ENCODE data around the gene PIK3AP1. TPM values are rescaled to one million over a fixed set of nuclear protein-coding genes. Genes with fewer than 3 reads are reported as not detected.
"Not testable (repeated sequence)": the region's sequence is repeated elsewhere in the genome, so short reads cannot be mapped to it uniquely, and the experiment has no call there.

PIK3AP1 gene
- total and polyA plus RNA-seq, 4 donors = 2.1 to 8.7 (median 4.1) TPM

DNA sequence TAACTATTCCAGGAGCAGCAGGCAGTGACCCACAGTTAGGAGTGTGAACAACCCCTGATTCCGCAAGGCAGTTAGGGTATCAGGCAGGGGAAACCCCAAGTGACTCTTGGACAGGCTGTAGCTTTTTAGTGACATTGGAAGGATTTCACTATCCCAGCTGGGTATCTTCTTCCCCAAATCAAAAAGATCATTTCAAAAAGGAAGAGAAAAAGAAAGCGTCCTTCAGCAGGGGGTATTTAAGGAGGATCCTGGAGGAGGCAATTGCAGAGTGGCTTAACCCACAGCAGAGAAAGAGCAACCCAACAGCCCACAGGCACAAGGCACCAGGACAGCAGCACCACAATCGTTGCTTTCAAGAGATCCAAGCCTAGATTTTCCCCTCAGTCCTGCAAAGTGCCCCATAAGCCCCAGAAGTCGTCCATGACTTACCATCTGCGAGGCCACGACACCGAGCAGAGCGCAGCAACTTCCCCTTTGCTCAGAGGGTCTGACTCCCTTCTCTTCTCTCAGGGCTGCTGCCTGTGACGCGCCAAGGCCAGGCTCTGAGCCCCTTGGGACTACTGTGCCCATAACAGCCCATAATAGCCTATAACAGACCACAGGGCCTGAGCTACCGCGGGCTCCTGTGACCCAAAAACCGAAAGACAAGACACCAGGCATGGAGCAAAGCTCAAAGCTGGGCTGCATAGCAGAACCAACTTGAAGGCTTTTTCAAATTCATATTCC is 19.8 kb downstream of the PIK3AP1 start:
- Histone ChIP-seq H3K27ac (ENCODE audit: low read depth, low read length) (no peak overlapping the region), H3K4me3 (ENCODE audit: low read depth, low read length) (no peak overlapping the region), H3K36me3 (ENCODE audit: control insufficient read depth, insufficient read depth, low read length) (no peaks in the 10 kb centered on the region), H3K9me3 (ENCODE audit: control insufficient read depth, insufficient read depth, low read length) (no peaks in the 10 kb centered on the region), H3K4me1 (ENCODE audit: control insufficient read depth, insufficient read depth, low read length) (no peaks in the 10 kb centered on the region), H3K27me3 (ENCODE audit: control insufficient read depth, insufficient read depth, low read length) (no peaks in the 10 kb centered on the region)
- WGBS (ENCODE audit: insufficient coverage) = 92% methylated on average over 11 of the region's 13 CpGs
- DNase-seq (ENCODE audit: low read depth in 4 of 6, low spot score in 6 of 6) = no peak

DNA sequence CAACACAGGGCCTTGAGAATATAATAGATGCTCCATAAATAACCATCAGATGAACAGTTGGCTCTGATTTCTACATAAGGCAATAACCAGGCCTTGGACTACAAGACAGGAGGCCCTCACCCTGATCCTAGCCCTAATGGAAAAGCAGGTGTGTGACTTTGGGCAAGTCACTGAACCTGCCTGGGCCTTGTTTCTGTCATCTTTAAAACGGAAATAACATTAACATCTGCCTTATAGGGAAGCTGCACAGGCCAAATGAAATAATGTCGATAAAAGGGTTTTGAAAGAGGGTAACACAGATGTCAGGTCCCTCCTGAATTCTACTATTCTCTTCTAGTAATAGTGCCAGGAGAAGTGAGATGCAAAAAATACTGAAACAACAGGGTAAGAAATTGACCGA is 20.7 kb downstream of the PIK3AP1 start:
- Histone ChIP-seq H3K36me3 (ENCODE audit: control insufficient read depth, insufficient read depth, low read length) (no peaks in the 10 kb centered on the region), H3K27ac (ENCODE audit: low read depth, low read length) (no peak overlapping the region), H3K9me3 (ENCODE audit: control insufficient read depth, insufficient read depth, low read length) (no peaks in the 10 kb centered on the region), H3K27me3 (ENCODE audit: control insufficient read depth, insufficient read depth, low read length) (no peaks in the 10 kb centered on the region), H3K4me1 (ENCODE audit: control insufficient read depth, insufficient read depth, low read length) (no peaks in the 10 kb centered on the region), H3K4me3 (ENCODE audit: low read depth, low read length) (no peak overlapping the region)
- WGBS (ENCODE audit: insufficient coverage) = 89% methylated on average over 1 of the region's 3 CpGs
- DNase-seq (ENCODE audit: low read depth in 4 of 6, low spot score in 6 of 6) = no peak

DNA sequence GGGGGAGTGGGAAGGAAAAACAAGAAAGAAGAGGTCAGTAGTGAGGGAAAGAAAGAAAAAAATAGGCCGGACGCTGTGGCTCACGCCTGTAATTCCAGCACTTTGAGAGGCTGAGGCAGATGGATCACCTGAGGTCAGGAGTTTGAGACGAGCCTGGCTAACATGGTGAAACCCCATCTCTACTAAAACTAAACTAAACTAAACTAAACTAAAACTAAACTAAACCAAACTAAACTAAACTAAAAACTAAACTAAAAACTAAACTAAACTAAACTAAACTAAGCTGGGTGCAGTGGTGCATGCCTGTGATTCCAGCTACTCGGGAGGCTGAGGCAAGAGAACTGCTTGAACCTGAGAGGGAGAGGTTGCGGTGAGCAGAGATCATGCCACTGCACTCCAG is 22.0 kb downstream of the PIK3AP1 start:
- not testable (repeated sequence) for H3K4me1 ChIP-seq (ENCODE audit: control insufficient read depth, insufficient read depth, low read length); H3K9me3 ChIP-seq (ENCODE audit: control insufficient read depth, insufficient read depth, low read length); DNase-seq (ENCODE audit: low read depth in 4 of 6, low spot score in 6 of 6); H3K36me3 ChIP-seq (ENCODE audit: control insufficient read depth, insufficient read depth, low read length); H3K27ac ChIP-seq (ENCODE audit: low read depth, low read length); H3K27me3 ChIP-seq (ENCODE audit: control insufficient read depth, insufficient read depth, low read length); H3K4me3 ChIP-seq (ENCODE audit: low read depth, low read length)
- no CpG with 5 or more reads among the region's 6 CpGs for WGBS (ENCODE audit: insufficient coverage)

DNA sequence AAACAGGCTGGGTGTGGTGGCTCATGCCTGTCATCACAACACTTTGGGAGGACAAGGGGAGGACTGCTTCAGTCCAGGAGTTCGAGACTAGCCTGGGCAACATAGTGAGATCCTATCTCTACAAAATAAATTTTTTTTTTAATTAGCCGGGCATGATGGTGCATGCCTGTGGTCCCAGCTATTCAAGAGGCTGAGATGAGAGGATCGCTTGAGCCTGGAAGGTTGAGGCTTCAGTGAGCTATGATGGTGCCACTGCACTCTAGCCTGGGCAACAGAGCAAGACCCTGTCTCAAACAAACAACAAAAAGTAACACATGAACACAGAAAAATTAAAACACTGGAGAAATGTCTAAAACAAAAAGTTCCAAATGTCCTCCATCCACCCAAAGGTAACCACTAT is 22.9 kb downstream of the PIK3AP1 start:
- Histone ChIP-seq H3K4me3 (ENCODE audit: low read depth, low read length) (no peak overlapping the region), H3K4me1 (ENCODE audit: control insufficient read depth, insufficient read depth, low read length) (no peaks in the 10 kb centered on the region), H3K9me3 (ENCODE audit: control insufficient read depth, insufficient read depth, low read length) (no peaks in the 10 kb centered on the region), H3K27ac (ENCODE audit: low read depth, low read length) (no peak overlapping the region), H3K36me3 (ENCODE audit: control insufficient read depth, insufficient read depth, low read length) (no peaks in the 10 kb centered on the region), H3K27me3 (ENCODE audit: control insufficient read depth, insufficient read depth, low read length) (no peaks in the 10 kb centered on the region)
- DNase-seq (ENCODE audit: low read depth in 4 of 6, low spot score in 6 of 6) = no peak
- 93% methylated on average over 2 of the region's 3 CpGs for WGBS (ENCODE audit: insufficient coverage)

DNA sequence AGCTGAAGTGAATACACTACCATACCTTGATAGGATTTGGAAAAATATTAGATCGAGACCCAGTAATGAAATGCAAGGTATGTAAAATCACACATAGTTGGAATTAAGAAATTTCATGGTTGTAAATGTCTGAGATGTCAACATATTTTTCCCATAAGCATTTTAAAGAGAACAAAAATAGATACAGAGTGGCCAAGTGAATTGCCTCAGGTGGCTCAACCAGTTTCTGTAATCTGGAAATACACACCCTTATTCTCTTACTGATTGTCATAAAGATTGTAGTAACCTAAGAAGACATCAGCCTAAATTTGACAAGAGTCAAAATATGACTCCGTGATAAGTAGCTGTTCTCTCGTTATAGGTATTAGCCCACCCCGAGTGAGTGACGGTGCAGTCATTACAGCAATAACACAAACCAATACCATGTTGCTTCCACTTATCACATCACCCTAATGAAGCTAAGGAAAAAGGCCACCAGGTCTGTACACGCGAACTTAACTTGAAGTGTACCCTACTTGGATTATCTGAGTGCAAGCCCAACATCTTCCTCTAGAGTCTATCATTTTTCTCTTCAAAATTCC is 23.4 kb downstream of the PIK3AP1 start:
- Histone ChIP-seq H3K4me1 (ENCODE audit: control insufficient read depth, insufficient read depth, low read length) (no peaks in the 10 kb centered on the region), H3K36me3 (ENCODE audit: control insufficient read depth, insufficient read depth, low read length) (no peaks in the 10 kb centered on the region), H3K4me3 (ENCODE audit: low read depth, low read length) (no peak overlapping the region), H3K9me3 (ENCODE audit: control insufficient read depth, insufficient read depth, low read length) (no peaks in the 10 kb centered on the region), H3K27me3 (ENCODE audit: control insufficient read depth, insufficient read depth, low read length) (no peaks in the 10 kb centered on the region), H3K27ac (ENCODE audit: low read depth, low read length) (no peak overlapping the region)
- no peak for DNase-seq (ENCODE audit: low read depth in 4 of 6, low spot score in 6 of 6)
- WGBS (ENCODE audit: insufficient coverage) = 100% methylated on average over 2 of the region's 7 CpGs

DNA sequence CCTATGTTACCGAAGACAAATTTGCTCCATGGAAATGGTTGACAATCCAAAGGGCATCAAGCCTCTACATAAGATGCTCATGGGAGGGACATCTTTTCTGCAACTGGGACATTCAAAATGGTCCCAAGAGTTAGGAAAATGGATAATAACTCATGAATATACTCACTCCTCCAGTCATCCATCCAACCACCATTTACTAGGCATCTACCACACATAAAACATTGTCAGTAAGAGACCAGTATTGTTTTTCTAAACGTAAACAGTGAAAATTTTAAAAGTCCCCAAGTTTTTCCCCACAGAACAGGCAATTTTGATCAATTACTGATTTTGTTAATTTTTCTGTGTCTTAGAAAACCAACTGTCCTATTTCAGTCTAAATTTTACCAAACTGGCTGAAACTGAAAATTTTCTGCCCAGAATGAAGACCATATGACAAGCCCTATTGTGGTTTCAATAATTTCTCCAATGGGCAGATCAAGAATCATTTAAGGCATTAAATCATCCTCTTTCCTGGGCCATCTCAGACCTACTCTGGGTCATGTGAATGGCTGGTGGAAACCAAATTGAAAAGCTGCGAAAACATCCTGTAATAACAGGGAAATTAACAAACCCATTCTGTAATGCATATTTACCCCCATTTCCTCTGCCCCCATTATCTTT is 24.2 kb downstream of the PIK3AP1 start:
- Histone ChIP-seq H3K27ac (ENCODE audit: low read depth, low read length) (no peak overlapping the region), H3K27me3 (ENCODE audit: control insufficient read depth, insufficient read depth, low read length) (no peaks in the 10 kb centered on the region), H3K4me1 (ENCODE audit: control insufficient read depth, insufficient read depth, low read length) (no peaks in the 10 kb centered on the region), H3K9me3 (ENCODE audit: control insufficient read depth, insufficient read depth, low read length) (no peaks in the 10 kb centered on the region), H3K36me3 (ENCODE audit: control insufficient read depth, insufficient read depth, low read length) (no peaks in the 10 kb centered on the region), H3K4me3 (ENCODE audit: low read depth, low read length) (no peak overlapping the region)
- DNase-seq (ENCODE audit: low read depth in 4 of 6, low spot score in 6 of 6) = no peak
- WGBS (ENCODE audit: insufficient coverage) = 80% methylated on average over 1 of the region's 3 CpGs

DNA sequence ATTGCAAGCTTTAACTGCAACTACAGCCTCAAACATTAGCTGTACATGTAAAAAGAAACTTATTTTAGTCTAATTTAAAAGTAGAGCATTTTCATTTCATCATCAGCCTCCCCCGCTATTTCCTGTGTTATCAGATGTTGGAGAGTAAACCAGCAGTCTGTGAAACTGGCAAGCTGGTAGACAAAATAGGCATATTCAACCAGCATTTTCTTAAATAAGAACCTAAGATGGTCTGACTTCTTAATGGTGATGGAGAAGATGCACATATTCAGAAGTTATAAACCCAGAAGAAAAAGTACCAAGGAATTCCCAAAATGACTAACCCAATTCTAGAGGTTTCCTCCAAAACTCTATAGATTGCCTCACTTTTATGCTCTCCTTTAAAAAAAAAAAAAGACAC is 24.9 kb downstream of the PIK3AP1 start:
- DNase-seq (ENCODE audit: low read depth in 4 of 6, low spot score in 6 of 6) = no peak
- no peaks in the 10 kb centered on the region for H3K27me3 ChIP-seq (ENCODE audit: control insufficient read depth, insufficient read depth, low read length)
- no CpG with 5 or more reads among the region's 1 CpG for WGBS (ENCODE audit: insufficient coverage)

DNA sequence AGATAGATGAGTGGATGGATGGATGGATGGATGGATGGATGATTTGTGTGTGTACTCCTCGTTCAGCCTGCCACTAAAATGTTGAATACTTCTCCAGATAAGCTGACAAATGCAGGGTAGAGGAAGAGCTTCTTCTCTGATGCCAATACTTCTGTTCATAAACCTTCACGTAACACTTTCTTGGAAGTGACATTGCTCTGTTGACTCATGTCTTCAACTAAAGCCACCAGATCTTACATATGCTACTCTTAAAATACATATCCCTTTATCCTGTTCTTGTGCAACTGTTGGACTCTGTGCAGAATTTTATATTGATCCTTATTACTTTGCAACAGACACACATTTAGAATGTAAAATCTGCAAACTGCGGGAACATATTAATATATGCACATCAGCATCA is 26.9 kb downstream of the PIK3AP1 start:
- Histone ChIP-seq H3K27ac (ENCODE audit: low read depth, low read length) (no peak overlapping the region), H3K9me3 (ENCODE audit: control insufficient read depth, insufficient read depth, low read length) (no peaks in the 10 kb centered on the region), H3K36me3 (ENCODE audit: control insufficient read depth, insufficient read depth, low read length) (no peaks in the 10 kb centered on the region), H3K4me1 (ENCODE audit: control insufficient read depth, insufficient read depth, low read length) (no peaks in the 10 kb centered on the region), H3K27me3 (ENCODE audit: control insufficient read depth, insufficient read depth, low read length) (no peaks in the 10 kb centered on the region), H3K4me3 (ENCODE audit: low read depth, low read length) (no peak overlapping the region)
- 100% methylated on average over 1 of the region's 3 CpGs for WGBS (ENCODE audit: insufficient coverage)
- DNase-seq (ENCODE audit: low read depth in 4 of 6, low spot score in 6 of 6) = no peak

More for the DNA sequence above, 24.9 kb downstream of the PIK3AP1 start:
- Histone ChIP-seq H3K4me1 (ENCODE audit: control insufficient read depth, insufficient read depth, low read length) (no peaks in the 10 kb centered on the region), H3K4me3 (ENCODE audit: low read depth, low read length) (no peak overlapping the region), H3K36me3 (ENCODE audit: control insufficient read depth, insufficient read depth, low read length) (no peaks in the 10 kb centered on the region), H3K9me3 (ENCODE audit: control insufficient read depth, insufficient read depth, low read length) (no peaks in the 10 kb centered on the region), H3K27ac (ENCODE audit: low read depth, low read length) (no peak overlapping the region)

DNA sequence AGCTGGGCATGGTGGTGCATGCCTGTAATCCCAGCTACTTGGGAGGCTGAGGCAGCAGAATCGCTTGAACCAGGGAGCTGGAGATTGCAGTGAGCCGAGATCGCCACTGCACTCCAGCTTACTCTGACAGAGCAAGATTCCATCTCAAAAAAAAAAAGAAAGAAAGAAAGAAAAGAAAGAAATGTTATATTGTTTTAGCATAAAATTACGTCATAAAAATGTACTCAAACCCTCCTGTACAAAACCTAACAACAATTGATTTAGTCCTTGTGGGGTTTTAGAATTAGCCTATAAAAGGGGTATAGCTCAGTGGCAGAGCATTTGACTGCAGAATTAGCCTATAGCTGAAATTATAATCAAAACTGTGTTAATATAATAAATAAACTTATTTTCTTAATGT is 27.9 kb downstream of the PIK3AP1 start:
- no CpG with 5 or more reads among the region's 4 CpGs for WGBS (ENCODE audit: insufficient coverage)
- Histone ChIP-seq H3K4me3 (ENCODE audit: low read depth, low read length) (no peak overlapping the region), H3K9me3 (ENCODE audit: control insufficient read depth, insufficient read depth, low read length) (no peaks in the 10 kb centered on the region), H3K4me1 (ENCODE audit: control insufficient read depth, insufficient read depth, low read length) (no peaks in the 10 kb centered on the region), H3K27ac (ENCODE audit: low read depth, low read length) (no peak overlapping the region), H3K36me3 (ENCODE audit: control insufficient read depth, insufficient read depth, low read length) (no peaks in the 10 kb centered on the region), H3K27me3 (ENCODE audit: control insufficient read depth, insufficient read depth, low read length) (no peaks in the 10 kb centered on the region)
- no peak for DNase-seq (ENCODE audit: low read depth in 4 of 6, low spot score in 6 of 6)

DNA sequence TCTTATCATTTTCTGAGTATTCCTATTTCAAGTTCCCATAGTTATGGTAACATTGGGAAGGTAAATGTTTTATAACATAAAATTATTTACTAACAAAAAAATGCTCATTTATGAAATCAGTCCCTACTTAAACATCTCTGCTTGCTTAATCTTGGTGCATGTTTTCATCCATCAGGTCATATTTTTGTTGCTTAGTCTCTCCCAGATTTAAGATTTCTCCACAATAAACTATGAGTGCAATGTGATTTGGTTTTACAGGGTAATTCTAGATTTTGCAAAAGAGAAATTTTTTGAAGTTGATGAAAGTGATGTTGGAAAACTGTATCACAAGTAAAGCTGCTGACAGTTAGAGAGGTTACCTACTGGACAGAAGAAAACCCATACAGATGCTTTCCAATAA is 28.6 kb downstream of the PIK3AP1 start:
- Histone ChIP-seq H3K27me3 (ENCODE audit: control insufficient read depth, insufficient read depth, low read length) (no peaks in the 10 kb centered on the region), H3K36me3 (ENCODE audit: control insufficient read depth, insufficient read depth, low read length) (no peaks in the 10 kb centered on the region), H3K27ac (ENCODE audit: low read depth, low read length) (no peak overlapping the region), H3K4me3 (ENCODE audit: low read depth, low read length) (no peak overlapping the region), H3K9me3 (ENCODE audit: control insufficient read depth, insufficient read depth, low read length) (no peaks in the 10 kb centered on the region), H3K4me1 (ENCODE audit: control insufficient read depth, insufficient read depth, low read length) (no peaks in the 10 kb centered on the region)
- DNase-seq (ENCODE audit: low read depth in 4 of 6, low spot score in 6 of 6) = no peak
